HG02763 (cell line): ENCODE results near the gene B3GALT5.

Experiments used
- ATAC-seq: cut with Tn5 transposase; IDR thresholded peaks from one replicate; pipeline ENCODE4 v1.9.1; 2021; ENCODE audit warnings: mild to moderate bottlenecking, moderate library complexity; ENCODE audit not compliant: unreplicated experiment

The B3GALT5 gene

GRCh38 chr21:39644062-39644560 is 31.4 kb downstream of the B3GALT5 start:
- no peak for ATAC-seq

- ATAC-seq: no peak
These were observed 32.6 kb downstream of the B3GALT5 start for GRCh38 chr21:39645331-39645730.

- no peak for ATAC-seq
These were observed 34.7 kb downstream of the B3GALT5 start for GRCh38 chr21:39647476-39647875.

- no peak for ATAC-seq
These were observed 36.1 kb downstream of the B3GALT5 start for GRCh38 chr21:39648879-39649278.

GRCh38 chr21:39649526-39649925 is 36.8 kb downstream of the B3GALT5 start:
- no peak for ATAC-seq

GRCh38 chr21:39650306-39650705 is 37.6 kb downstream of the B3GALT5 start:
- no peak for ATAC-seq

- ATAC-seq: no peak
These were observed 38.1 kb downstream of the B3GALT5 start for GRCh38 chr21:39650801-39651200.

GRCh38 chr21:39651206-39651605 is 38.5 kb downstream of the B3GALT5 start:
- ATAC-seq: no peak

- no peak for ATAC-seq
These were observed 42.2 kb downstream of the B3GALT5 start for GRCh38 chr21:39654951-39655350.

- ATAC-seq: no peak
These were observed 42.8 kb downstream of the B3GALT5 start for GRCh38 chr21:39655589-39655988.

GRCh38 chr21:39656209-39656608 is 43.5 kb downstream of the B3GALT5 start:
- ATAC-seq: no peak

GRCh38 chr21:39657091-39657689 is 44.5 kb downstream of the B3GALT5 start:
- ATAC-seq: no peak

- no peak for ATAC-seq
These were observed 45.3 kb downstream of the B3GALT5 start for GRCh38 chr21:39658066-39658465.

- no peak for ATAC-seq
These were observed 46.5 kb downstream of the B3GALT5 start for GRCh38 chr21:39659070-39659815.

GRCh38 chr21:39660191-39660980 is 47.6 kb downstream of the B3GALT5 start:
- no peak for ATAC-seq

- ATAC-seq: no peak
These were observed 48.4 kb downstream of the B3GALT5 start for GRCh38 chr21:39661121-39661520.

GRCh38 chr21:39661740-39662139 is 49.0 kb downstream of the B3GALT5 start:
- ATAC-seq: no peak

GRCh38 chr21:39662411-39662953 is 49.7 kb downstream of the B3GALT5 start:
- no peak for ATAC-seq

- no peak for ATAC-seq
These were observed 50.3 kb downstream of the B3GALT5 start for GRCh38 chr21:39663066-39663465.

GRCh38 chr21:39663742-39664492 is 51.2 kb downstream of the B3GALT5 start:
- ATAC-seq: no peak

GRCh38 chr21:39664586-39664985 is 51.8 kb downstream of the B3GALT5 start:
- no peak for ATAC-seq
